HG03575 (cell line): ENCODE results near the gene SAXO2.
"Not testable (repeated sequence)": the region's sequence is repeated elsewhere in the genome, so short reads cannot be mapped to it uniquely, and the experiment has no call there.

Experiments used
- ATAC-seq: cut with Tn5 transposase; IDR thresholded peaks from one replicate; pipeline ENCODE4 v1.9.1; 2021; ENCODE audit not compliant: unreplicated experiment, insufficient number of reproducible peaks, low FRiP score; ENCODE audit errors: extremely low read depth

SAXO2 gene

DNA sequence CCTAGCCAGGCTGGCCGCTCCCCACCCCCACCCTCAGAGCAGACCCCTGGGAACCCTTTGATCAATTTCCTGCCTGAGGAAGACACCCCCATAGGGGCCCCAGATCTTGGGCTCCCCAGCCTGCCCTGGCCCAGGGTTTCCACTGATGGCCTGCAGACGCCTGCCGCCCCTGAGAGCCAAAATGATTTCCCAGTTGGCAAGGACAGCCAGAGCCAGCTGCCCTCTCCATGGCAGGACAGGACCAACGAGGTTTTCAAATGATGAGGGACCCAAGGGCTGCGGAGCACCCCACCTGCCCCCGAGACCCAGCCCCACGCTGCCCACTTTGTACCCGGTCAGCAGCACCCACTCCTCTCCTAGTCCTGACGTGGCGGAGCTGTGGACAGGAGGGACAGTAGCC, 64.8 kb downstream of the SAXO2 start:
- ATAC-seq: not testable (repeated sequence)

DNA sequence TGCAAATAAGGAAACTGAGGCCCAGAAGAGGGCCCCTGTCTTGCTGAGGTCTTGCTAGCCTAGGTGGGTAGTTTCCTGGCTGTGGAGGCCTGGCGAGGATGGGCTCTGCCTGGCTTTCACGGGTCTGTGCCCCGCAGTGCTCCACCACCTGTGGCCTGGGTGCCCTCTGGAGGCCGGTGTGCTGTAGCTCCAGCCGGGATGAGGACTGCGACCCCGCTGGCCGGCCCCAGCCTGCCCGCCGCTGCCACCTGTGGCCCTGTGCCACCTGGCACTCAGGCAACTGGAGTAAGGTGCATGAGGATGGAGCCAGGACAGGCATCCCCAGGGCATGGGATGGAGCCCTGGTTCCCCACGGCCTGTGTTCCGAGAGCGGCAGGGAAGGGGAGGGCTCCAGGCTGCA, 66.4 kb downstream of the SAXO2 start:
- ATAC-seq: not testable (repeated sequence)

DNA sequence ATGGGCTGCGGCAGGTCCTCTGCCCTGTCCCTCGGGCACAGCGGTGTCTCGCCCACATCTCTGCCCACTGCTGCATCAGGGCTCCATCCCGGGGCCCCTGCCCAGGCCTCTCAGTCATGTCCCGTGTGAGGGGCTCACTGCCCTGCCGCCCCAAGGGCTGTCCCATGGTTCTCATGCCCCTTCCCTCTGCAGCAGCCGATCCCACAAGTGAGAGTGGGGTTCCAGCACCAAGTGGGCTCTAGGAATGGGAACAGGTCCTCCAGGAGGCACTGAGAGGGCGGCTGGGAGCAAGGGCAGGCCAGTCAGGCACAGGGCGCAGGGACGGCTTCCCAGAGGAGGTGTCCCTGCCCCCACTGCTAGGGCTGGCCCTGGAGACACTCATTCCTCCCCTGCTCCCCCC, 68.3 kb downstream of the SAXO2 start:
- ATAC-seq: not testable (repeated sequence)

DNA sequence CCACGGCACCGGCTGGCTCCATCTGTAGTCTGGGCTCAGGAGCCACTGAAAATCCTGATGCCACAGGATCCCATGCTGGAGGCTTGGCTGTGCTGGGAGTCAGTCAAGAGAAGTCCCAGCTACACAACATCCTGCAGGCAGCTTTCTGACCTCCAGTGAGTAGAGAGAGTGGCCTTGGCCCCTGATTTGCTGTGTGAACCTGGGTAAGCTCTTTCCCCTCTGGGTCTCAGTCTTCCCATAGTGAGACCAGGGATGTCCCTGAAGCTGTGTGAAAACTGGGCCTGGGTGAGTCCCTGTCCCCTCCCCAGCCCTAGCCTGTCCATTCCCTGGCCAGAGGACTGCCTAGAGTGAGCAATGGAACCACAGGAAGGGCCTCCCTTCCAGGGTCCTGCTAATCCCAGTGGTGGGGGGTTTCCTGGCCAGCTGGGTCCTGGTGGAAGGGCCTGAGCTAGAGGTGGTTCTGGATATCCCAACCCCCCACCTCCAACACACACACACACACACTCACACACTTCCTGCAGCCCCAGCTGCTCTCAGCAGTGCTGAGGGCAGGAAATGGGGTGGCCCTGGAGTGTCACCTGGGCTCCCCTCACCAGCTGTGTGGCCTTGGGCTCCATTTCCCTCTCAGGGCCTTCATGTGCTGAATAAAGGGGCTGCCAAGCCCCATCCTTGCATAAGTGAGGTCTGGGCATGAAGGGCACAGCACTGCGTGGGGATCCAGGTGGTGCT, 69.1 kb downstream of the SAXO2 start:
- not testable (repeated sequence) for ATAC-seq

DNA sequence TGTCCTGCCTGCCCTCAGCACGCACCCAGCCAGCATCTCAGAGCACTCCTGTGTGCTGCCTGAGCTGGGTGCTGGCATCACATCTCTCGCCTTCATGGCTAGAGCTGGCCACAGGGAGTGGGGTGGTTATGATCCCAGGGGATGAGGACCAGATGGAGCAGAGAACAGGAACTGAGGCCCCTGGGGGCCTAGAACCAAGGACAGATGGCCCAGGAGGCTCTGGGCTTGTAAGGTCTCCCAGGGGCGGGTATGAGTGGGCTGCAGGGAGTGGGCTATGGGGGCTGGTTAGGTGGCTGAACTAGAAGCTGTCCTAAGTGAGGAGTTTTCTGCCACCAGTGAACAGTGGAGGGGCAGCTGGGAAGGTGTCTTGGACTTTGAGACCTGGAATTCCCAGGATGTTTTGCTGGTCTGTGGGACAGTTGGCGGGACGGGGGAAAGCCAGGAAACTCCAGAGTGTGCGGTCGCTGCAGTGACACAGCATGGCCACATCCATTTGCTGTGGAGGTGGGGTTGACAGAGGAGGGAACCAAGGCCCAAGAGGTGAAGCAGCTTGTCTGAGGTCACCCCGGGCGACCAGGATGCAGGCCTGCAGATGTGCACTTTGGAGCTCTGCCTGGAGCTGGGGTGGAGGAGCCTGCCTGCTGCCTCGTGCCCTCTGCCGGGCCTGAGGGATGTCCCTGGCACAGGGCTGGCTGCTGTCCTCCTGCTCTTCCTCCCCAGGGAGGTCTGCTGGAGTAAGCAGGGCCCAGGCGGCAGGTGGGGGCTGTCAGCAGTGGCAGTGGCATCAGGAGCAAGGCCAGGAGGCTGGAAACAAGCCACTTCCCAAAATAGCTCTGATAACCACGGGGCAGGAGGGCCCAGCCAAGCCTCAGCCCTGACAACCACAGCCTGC, 70.3 kb downstream of the SAXO2 start:
- not testable (repeated sequence) for ATAC-seq

DNA sequence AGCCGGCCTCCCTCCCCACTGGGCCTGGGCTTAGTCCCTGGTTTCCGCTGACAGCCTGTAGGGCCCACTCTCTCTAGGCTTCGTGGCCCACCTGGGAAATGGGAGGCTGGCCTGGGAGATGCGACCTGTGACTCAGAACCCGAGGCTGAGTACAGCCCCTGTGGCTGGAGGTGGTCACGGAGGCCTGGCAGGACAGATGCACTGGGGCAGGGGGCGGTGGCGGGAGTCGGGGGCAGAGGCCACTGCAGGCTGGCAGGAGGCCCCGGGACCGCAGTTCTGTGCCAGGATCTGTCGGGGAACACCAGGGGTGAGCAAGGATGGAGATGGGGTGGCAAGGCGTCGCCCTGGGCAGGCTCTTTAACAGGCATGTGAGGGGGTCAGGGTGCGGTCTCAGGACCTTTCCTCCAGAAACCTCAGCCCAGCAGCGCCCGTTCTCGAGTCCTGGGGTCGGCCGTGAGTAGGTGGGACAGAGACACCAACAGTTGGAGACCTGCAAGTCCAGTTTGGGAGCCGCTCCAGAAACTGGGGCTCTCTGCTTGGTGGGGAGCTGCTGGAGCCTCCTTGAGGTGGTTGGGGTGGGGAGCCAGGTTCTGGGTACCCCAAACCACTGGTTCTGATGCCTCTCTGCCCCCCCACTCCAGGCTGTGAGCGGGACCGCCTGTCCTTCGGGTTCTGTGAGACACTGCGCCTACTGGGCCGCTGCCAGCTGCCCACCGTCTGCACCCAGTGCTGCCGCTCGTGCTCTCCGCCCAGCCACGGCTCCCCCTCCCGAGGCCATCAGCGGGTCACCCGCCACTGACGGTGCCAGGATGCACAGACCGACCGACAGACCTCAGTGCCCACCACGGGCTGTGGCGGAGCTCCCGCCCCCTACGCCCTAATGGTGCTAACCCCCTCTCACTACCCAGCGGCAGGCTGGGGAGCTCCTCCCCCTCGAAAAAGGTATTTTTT, 71.3 kb downstream of the SAXO2 start:
- not testable (repeated sequence) for ATAC-seq
